HCT116 (cell line): ENCODE data around the gene KMT2C. TPM values are rescaled to one million over a fixed set of nuclear protein-coding genes. Genes with fewer than 3 reads are reported as not detected.
"Not testable (repeated sequence)": the region's sequence is repeated elsewhere in the genome, so short reads cannot be mapped to it uniquely, and the experiment has no call there.

Experiments used
- ATAC-seq: fragments of 200-7000 bp; cut with Tn5 transposase; 2 replicates; pipeline ENCODE4 v1.9.1; 2020; ENCODE audit warnings: mild to moderate bottlenecking, moderate library complexity
- BruUV-seq: library from RNA; stranded (reverse); fragments of 400-500 nt; replicated peaks from 2 replicates; lab custom pipeline; 2021; lab: Mats Ljungman, UMichigan
- CTCF ChIA-PET: fragments of 300-600 bp; sonication (Branson Sonifier 250); formaldehyde crosslinking; loops from one replicate; lab custom pipeline; 2021; ENCODE audit warnings: antibody characterized with exemption; lab: Charles Lee
- POLR2A ChIA-PET: fragments of 300-600, 350-600 bp; sonication (Branson Sonifier 250); formaldehyde crosslinking; loops from one replicate; lab custom pipeline; 2021; ENCODE audit warnings: antibody characterized with exemption; lab: Charles Lee
- RAD21 ChIA-PET, 2 experiments: fragments of 300-600 bp; sonication (Branson Sonifier 250); formaldehyde crosslinking; loops; one replicate each; lab custom pipeline; 2023; ENCODE audit warnings: low total read pairs in 2 of 2; ENCODE audit not compliant: uncharacterized antibody in 2 of 2, unreplicated experiment in 2 of 2, low non-redundant PET in 1 of 2; lab: Charles Lee
- DNase-seq: peaks from one replicate; pipeline ENCODE4 v3.0.0-alpha.2; 2010; ENCODE audit warnings: low read depth, low spot score
- H2AFZ ChIP-seq: fragments of 200-600 bp; shearing (Covaris generic), sonication (generic); 2 replicates; pipeline ENCODE4 v1.6.1; 2017; ENCODE audit warnings: low read depth, mixed run types, mixed read lengths, antibody characterized with exemption, low read length; ENCODE audit not compliant: poor library complexity, severe bottlenecking
- H3K27ac ChIP-seq: 2 replicates; pipeline ENCODE4 v1.5.1; 2012; ENCODE audit warnings: low read depth, low read length
- H3K27me3 ChIP-seq: fragments of 200-600 bp; sonication (generic); 2 replicates; pipeline ENCODE4 v1.6.1; 2016; ENCODE audit warnings: mixed run types, low read length, mixed read lengths; ENCODE audit not compliant: insufficient read depth
- H3K36me3 ChIP-seq, 2 experiments: fragments of 200-500 bp in 1 of 2; fragments of 200-600 bp in 1 of 2; sonication (Bioruptor generic) in 1 of 2; sonication (generic) in 1 of 2; 2 replicates each; pipeline versions ENCODE4 v1.5.1 to v1.6.1; 2014 to 2016; ENCODE audit warnings: low read length in 2 of 2, inconsistent platforms in 1 of 2, mixed read lengths in 1 of 2, mixed run types in 1 of 2; ENCODE audit not compliant: insufficient read depth in 2 of 2, control insufficient read depth in 1 of 2
- H3K4me1 ChIP-seq, 2 experiments: fragments of 200-600 bp in 1 of 2; sonication (generic) in 1 of 2; 2 replicates each; pipeline versions ENCODE4 v1.5.1 to v1.6.1; 2012 to 2017; ENCODE audit warnings: low read length in 2 of 2, inconsistent platforms in 1 of 2, mild to moderate bottlenecking in 1 of 2, mixed read lengths in 1 of 2, mixed run types in 1 of 2, moderate library complexity in 1 of 2; ENCODE audit not compliant: insufficient read depth in 2 of 2, control insufficient read depth in 1 of 2
- H3K4me2 ChIP-seq: fragments of 200-600 bp; sonication (generic); 2 replicates; pipeline ENCODE4 v1.6.1; 2017; ENCODE audit warnings: mixed run types, low read length, mixed read lengths
- H3K4me3 ChIP-seq, 2 experiments: fragments of 200-600 bp in 1 of 2; sonication (generic) in 1 of 2; replicated peaks in 1 of 2; 2 replicates each; pipeline ENCODE4 v1.5.1; 2011 to 2016; ENCODE audit warnings: low read length in 2 of 2, control low read depth in 1 of 2, low read depth in 1 of 2, mild to moderate bottlenecking in 1 of 2, mixed read lengths in 1 of 2, mixed run types in 1 of 2
- H3K79me2 ChIP-seq: fragments of 200-600 bp; sonication (generic); 2 replicates; pipeline ENCODE4 v1.6.1; 2017; ENCODE audit warnings: mild to moderate bottlenecking, mixed run types, low read length, moderate library complexity, mixed read lengths; ENCODE audit not compliant: insufficient read depth
- H3K9ac ChIP-seq: fragments of 200-600 bp; sonication (generic); 2 replicates; pipeline ENCODE4 v1.6.1; 2016; ENCODE audit warnings: low read length, mixed read lengths
- H3K9me2 ChIP-seq: fragments of 200-600 bp; sonication (generic), shearing (Covaris generic); 2 replicates; pipeline ENCODE4 v1.6.1; 2017; ENCODE audit warnings: mixed run types, mild to moderate bottlenecking, moderate library complexity; ENCODE audit not compliant: insufficient read depth
- H3K9me3 ChIP-seq, 2 experiments: fragments of 200-500 bp in 1 of 2; fragments of 200-600 bp in 1 of 2; sonication (Bioruptor generic) in 1 of 2; sonication (generic) in 1 of 2; 2 replicates each; pipeline ENCODE4 v1.6.1; 2014 to 2017; ENCODE audit warnings: low read length in 2 of 2, mixed read lengths in 2 of 2, inconsistent platforms in 1 of 2, low read depth in 1 of 2, mild to moderate bottlenecking in 1 of 2, mixed run types in 1 of 2, moderate library complexity in 1 of 2; ENCODE audit not compliant: control insufficient read depth in 1 of 2, insufficient read depth in 1 of 2
- H4K20me1 ChIP-seq: fragments of 200-600 bp; sonication (generic), shearing (Covaris generic); 2 replicates; pipeline ENCODE4 v1.6.1; 2017; ENCODE audit warnings: mixed run types, mild to moderate bottlenecking, moderate library complexity; ENCODE audit not compliant: insufficient read depth
- ZNF274 ChIP-seq: fragments of 200-500 bp; sonication (Bioruptor generic); IDR thresholded peaks from 2 replicates; pipeline ENCODE4 v1.6.1; 2014; ENCODE audit warnings: mild to moderate bottlenecking, low read depth, low read length, inconsistent platforms
- intact Hi-C: fragments of 100-400 bp; cut with micrococcal nuclease; formaldehyde crosslinking; loops from 2 replicates; pipeline ENCODE4 v1.10.0; 2022
- total RNA-seq: library from RNA; stranded (reverse); gene quantifications from one replicate; pipeline ENCODE4 v1.2.1, GENCODE V29; 2021; ENCODE audit not compliant: unreplicated experiment
- TF ChIP-seq, protein P1 (sequence below), 3 experiments: fragments of 200-600 bp in 1 of 3; sonication (generic) in 1 of 3; IDR thresholded peaks in 2 of 3; conservative IDR thresholded peaks in 1 of 3; 2 replicates each; pipeline ENCODE4 v1.5.1; 2012 to 2017; ENCODE audit warnings: low read depth in 2 of 3, low read length in 2 of 3, antibody characterized with exemption in 1 of 3, borderline replicate concordance in 1 of 3, control low read depth in 1 of 3, mild to moderate bottlenecking in 1 of 3, mixed read lengths in 1 of 3, mixed run types in 1 of 3, moderate library complexity in 1 of 3; ENCODE audit not compliant: insufficient read depth in 1 of 3
- TF ChIP-seq, protein P2 (sequence below): IDR thresholded peaks from 2 replicates; pipeline ENCODE4 v1.6.1; 2012

Gene KMT2C
- total RNA-seq, 1 experiment from 2014 or later = 22.9 TPM

GRCh38 chr7:152451356-152451755 lies 15.6 kb upstream of the KMT2C start:
- BruUV-seq = no TSS peak

GRCh38 chr7:152445386-152446008 lies 9.7 kb upstream of the KMT2C start:
- intact Hi-C loops, H3K79me2 ChIP-seq, H3K9ac ChIP-seq, H3K4me2 ChIP-seq, H2AFZ ChIP-seq, H3K27ac ChIP-seq, H3K36me3 ChIP-seq, H3K27me3 ChIP-seq, BruUV-seq, CTCF ChIA-PET, ATAC-seq, POLR2A ChIA-PET, H4K20me1 ChIP-seq, H3K4me3 ChIP-seq, DNase-seq, H3K9me3 ChIP-seq, H3K9me2 ChIP-seq, H3K4me1 ChIP-seq, RAD21 ChIA-PET: not testable (repeated sequence)

More at GRCh38 chr7:152451356-152451755, 15.6 kb upstream of the KMT2C start:
- Histone ChIP-seq H3K27ac (no peak overlapping the region), H3K4me1 (no peaks in the 10 kb centered on the region), H2AFZ (no peak overlapping the region), H3K9me2 (no peaks in the 10 kb centered on the region), H3K9ac (no peak overlapping the region), H4K20me1 (no peaks in the 10 kb centered on the region), H3K79me2 (no peaks in the 10 kb centered on the region), H3K9me3 (no peaks in the 10 kb centered on the region), H3K4me3 (no peak overlapping the region), H3K36me3 (no peaks in the 10 kb centered on the region), H3K4me2 (no peak overlapping the region), H3K27me3 (no peaks in the 10 kb centered on the region)
- ChIA-PET POLR2A (no interaction called here), RAD21 (no interaction called here), CTCF (no interaction called here)
- no peak for DNase-seq
- TF ChIP-seq, protein P1, sequence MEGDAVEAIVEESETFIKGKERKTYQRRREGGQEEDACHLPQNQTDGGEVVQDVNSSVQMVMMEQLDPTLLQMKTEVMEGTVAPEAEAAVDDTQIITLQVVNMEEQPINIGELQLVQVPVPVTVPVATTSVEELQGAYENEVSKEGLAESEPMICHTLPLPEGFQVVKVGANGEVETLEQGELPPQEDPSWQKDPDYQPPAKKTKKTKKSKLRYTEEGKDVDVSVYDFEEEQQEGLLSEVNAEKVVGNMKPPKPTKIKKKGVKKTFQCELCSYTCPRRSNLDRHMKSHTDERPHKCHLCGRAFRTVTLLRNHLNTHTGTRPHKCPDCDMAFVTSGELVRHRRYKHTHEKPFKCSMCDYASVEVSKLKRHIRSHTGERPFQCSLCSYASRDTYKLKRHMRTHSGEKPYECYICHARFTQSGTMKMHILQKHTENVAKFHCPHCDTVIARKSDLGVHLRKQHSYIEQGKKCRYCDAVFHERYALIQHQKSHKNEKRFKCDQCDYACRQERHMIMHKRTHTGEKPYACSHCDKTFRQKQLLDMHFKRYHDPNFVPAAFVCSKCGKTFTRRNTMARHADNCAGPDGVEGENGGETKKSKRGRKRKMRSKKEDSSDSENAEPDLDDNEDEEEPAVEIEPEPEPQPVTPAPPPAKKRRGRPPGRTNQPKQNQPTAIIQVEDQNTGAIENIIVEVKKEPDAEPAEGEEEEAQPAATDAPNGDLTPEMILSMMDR (IDR thresholded peaks at IDR 0.05 in 2 of 3, conservative IDR thresholded peaks at IDR 0.05 in 1 of 3; ENCODE audit: borderline replicate concordance in 1 of 3, insufficient read depth in 1 of 3, low read depth in 2 of 3, low read length in 2 of 3) = no peak
- TF ChIP-seq, protein P2, sequence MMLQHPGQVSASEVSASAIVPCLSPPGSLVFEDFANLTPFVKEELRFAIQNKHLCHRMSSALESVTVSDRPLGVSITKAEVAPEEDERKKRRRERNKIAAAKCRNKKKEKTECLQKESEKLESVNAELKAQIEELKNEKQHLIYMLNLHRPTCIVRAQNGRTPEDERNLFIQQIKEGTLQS = no peak
- TF ChIP-seq ZNF274 = no peak
- intact Hi-C loops = no loop called here
- ATAC-seq = no peak
